HG03135 (cell line): Measurements from ENCODE around the gene BTBD9.

Experiments used
- ATAC-seq: cut with Tn5 transposase; IDR thresholded peaks from one replicate; pipeline ENCODE4 v1.9.1; 2021; ENCODE audit warnings: mild to moderate bottlenecking, moderate library complexity; ENCODE audit not compliant: unreplicated experiment

Gene BTBD9

DNA sequence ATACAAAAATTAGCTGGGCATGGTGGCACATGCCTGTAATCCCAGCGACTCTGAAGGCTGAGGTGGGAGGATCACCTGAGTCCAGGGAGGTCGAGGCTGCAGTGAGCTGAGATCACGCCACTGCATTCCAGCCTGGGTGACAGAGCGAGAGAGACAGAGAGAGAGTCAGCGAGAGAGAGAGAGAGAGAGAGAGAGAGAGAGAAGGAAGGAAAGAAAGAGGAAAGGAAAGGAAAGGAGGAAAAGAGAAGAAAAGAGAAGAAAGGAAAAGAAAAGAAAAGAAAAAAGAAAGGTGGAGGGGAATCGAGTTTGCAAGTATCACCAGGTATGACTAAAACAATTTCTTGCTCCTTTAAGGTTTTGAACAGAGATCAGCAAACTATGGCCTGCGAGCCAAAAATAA is 152.3 kb downstream of the BTBD9 start:
- ATAC-seq: no peak

DNA sequence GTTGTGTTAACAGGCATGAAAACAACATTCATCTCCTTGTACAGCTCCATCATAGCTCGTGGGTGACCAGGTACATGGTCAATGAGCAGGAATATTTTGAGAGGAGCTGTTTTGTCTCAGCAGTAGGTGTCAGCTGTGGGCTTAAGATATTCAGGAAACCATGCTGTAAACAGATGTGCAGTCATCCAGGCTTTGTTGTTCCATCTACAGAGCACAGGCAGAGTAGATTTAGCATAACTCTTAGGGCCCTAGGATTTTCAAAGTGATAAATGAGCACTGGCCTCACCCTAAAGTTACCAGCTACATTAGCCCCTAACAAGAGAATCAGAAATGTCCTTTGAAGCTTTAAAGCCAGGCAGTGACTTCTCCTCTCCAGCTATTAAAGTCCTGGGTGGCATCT is 154.2 kb downstream of the BTBD9 start:
- ATAC-seq: no peak

DNA sequence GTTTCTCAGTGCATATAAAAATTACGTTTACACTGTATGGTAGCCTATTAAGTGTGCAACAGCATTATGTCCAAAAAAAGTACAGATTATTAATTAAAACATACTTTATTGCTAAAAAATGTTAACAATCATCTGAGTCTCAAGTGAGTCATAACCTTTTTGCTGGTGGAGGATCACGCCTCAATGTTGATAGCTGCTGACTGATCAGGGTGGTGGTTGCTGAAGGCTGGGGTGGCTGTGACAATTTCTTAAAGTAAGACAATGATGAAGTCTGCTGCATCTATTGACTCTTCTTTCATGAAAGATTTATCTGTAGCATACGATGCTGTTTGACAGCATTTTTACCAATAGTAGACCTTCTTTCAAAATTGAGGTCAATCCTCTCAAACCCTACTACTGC is 155.1 kb downstream of the BTBD9 start:
- no peak for ATAC-seq

DNA sequence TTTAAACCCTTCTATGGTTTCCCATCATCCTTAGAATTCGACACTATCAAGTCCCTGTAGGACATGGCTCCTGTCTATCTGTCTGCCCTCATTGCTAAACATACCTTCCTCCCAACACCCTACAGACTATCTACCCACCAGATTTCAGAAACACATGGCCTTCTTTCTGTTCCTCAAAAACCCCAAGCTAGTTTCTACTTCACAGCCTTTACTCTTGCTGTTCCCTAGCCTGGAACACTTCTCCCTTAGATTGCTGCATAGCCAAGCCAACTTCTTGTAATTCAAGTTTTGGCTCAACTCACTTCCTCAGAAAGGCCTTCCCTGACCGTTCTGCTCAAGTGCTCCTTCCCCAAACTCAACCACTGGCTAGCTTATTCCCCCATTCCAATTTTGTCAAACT is 156.2 kb downstream of the BTBD9 start:
- ATAC-seq: no peak

DNA sequence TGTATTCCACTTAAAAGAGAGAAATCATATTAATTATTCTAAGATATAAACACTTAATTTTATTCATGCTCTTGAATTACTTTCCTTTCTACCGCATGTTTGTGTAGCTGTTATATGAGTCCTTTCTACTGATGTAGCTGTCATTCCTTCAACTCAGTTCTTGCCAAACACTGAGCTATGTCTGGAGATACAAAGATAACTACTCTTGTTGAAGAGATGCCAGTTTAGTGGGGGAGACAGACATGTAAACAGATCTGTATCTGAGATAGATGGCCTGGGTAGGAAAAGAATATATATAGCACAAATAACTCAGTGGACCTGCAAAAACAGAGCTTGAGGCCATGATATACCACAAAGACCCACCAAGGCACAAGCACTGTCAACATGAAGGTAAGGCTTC is 157.3 kb downstream of the BTBD9 start:
- no peak for ATAC-seq

DNA sequence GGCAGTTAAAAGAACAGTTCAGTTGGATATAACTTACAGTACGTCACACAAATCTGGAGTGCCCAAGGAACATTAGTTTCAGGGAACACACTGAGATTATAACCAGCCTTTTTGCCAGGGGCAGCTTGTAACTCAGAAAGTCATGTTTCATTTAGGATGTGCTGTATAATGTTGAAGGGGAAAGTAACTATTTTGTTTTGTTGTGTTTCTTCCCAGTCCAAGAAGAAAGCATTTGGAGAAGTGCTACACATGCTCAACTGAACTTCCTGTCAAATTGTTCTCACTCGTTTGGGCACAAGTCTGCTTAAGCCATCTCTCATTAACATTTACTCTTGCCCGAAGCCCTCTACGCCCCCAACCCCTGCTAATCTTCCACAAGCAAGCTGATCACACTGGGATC is 157.9 kb downstream of the BTBD9 start:
- no peak for ATAC-seq

DNA sequence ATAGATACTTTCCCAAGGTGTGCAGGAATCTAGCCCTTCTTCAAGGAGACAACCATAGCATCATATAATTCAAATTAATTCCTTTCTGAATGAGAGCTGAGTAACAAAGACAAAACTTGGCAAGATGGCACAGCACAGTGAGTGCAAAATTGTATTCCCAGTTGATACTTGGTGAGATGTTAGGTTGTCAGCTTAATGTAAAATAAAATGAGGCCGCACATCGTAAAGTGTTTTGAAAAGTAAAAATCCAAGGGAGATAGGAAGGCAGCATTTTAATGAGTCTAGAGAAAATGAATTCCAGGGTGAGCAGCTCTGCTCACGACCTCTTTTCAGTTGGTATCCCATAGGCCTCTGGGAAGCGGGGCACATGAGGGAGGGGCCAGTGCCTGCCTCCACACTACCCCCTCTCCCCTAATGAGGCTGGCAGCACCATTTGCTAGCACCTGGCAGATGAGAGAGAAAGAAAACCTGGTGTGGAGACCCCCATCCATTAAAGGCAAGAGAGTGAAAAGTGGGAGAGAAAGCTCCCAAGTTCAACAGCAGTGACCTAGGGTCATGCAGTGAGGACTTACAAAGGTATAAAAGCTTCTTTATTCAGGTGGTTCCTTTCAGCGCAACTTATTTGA is 158.4 kb downstream of the BTBD9 start:
- no peak for ATAC-seq

DNA sequence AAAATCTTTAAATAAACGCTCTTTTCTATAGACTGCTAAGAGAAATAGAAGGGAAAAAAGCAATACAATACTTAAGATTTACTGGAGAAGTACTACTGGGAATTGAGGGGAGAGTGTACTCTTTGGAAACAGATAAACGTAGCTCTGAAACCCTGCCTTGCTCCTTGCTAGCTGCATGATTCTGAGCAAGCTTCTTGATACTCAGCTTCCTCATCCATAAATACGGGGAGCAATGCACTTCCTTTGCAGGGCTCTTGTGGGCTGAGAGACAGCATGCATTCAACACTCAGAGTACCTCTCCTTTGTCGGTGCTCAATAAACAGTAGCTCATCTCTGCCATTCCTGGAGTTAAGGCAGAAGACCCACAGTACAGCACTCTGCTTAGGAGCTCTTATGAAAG is 159.7 kb downstream of the BTBD9 start:
- no peak for ATAC-seq

DNA sequence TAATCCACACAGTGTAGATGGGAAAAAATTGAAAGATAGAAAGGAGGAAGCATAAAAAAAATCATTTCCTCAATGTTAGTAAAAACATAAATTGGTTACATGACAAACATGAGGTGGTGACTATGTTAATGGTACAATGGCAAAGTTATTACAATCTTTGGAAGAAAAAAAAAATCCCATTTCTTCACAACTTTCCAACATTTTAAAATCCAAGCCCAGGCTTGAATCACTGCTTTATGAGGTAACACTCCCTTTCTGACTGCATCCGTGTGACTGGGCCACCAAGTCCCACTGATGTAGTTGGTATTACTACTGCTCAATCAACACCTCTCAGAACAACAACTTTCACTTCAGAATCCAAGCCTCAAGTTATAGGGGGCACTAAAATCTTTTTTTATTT is 160.4 kb downstream of the BTBD9 start:
- no peak for ATAC-seq

DNA sequence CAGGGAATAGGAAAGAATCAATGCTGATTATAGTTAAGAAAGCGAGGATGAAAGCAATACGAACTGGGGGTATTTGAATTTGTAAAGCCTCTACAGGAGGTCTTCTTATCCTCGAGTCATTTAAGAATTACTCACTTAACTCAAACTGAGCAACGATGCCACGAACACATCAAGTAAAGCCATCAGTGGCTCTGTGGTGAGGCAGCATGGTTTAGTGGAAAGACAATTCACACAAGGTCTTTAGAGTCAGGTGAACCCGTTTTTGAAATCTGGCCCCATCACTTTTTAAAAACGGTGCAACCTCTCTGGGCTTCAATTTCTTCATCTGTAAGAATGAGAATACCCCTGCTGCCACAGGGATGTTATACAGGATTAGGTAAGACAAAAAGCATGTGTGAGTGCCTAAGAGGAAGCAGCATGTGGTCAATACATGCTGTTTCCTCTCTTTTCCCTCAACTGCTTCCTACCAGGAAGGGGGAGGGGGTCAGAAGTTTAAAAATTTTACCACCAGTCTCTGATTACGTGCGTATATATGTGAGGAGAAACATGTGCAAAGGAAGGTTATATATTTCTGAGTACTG is 162.0 kb downstream of the BTBD9 start:
- ATAC-seq: no peak

DNA sequence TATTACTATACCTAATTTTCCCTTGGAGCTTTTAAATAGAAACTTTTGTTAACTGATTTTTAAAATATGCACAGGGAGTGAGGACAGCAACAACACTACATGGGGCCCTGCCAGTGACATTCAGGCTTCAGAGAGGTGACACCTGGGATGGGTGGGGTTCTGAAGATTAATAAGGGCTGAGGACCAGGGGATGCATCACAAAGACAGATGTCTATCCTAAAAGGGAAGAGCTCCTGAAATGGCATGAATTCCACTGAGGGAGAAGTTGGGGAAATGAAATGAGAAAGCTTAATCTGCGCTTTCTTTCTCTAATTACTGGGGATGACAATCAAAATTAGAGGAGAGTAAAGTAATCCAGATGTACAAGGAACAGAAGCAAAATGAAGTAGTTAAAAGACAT is 162.8 kb downstream of the BTBD9 start:
- no peak for ATAC-seq

DNA sequence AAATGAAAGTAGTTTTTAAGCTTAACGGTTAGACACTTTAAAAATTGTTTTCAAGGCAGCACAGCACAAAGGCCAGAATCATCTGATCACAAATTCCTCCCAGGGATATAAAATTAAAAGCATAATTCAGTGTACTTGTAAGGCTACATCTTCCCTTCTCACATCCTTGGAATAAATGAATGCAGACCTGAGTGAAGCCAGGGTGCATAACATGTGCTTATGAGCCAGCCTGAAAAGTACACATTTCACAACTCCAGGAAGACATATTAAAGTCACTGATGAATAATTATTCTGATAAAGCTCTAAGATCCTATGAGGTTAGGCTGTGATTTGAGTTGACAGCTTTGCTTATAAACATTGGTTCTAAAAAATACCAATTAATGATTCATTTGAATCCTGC is 163.6 kb downstream of the BTBD9 start:
- ATAC-seq: no peak

DNA sequence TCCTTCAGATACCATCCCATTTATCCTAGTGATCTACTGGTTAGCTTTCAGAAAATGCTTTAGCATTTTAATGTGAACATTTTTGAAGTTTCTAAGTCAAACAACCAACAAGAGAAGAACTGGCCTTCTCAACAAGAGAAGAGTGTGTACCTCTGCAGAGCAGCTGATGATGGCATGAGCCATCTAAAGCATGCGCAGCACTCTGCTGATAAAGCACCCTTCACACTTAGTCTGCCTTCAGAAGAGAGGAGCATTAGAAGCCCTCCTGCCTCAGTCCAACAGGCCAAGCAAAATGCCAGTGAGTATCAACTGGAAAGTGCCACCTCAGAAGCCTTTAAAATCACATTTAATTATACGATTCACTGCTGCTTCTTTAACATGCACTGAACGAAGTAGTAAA is 169.2 kb downstream of the BTBD9 start:
- no peak for ATAC-seq

DNA sequence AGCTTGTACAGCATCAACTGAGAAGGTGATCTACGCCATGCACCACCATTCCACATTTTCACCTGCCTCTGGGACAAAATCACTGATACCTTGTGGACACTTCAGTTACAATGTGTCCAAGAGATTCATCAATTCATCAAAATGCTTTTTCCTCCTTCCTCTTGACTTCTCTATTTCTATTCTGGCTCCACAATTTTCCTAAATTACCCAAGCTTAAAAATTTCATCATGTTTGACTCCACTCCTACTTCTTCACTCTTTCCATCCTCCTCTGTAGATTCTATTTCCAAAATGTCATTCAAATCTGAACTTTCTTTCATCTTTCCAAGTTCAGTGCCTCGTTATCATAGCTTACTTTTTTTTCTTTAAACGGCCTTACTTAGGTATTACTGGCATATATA is 172.2 kb downstream of the BTBD9 start:
- no peak for ATAC-seq

DNA sequence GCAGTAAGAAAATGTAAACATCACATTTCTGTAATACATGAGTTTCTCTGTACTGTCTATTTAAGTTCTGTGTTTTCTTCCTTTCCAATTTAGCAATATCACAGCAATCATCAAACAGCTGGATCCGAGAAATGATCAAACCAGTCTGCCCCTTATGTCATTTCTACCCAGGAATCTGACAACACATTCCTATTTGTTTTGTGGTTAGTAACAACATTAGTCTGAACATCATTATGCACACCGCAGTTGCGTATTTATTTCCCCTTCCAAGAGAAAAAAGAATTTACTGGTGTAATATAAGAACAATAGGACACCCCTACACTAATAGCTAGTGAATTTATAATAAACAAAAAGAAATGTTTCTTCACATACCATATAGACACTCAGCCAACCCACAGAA is 179.5 kb downstream of the BTBD9 start:
- no peak for ATAC-seq

DNA sequence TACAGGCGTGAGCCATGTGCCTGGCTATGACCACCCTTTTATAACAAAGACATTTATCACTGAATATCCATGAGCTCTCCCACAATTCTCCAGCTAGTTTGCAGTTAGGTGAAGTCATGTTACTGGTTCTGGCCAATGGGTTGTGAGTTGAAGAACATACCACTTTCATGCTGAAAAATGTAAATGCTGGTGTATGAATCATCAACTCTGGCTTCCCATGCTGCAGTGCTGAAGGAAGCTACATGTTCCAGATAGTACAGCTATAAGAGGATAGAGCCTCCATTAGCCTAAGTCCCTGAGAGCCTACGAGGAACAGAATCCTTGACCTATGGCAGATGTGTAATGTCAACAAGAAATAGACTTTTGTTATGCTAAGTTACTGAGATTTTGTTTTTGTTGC is 180.4 kb downstream of the BTBD9 start:
- ATAC-seq: no peak

DNA sequence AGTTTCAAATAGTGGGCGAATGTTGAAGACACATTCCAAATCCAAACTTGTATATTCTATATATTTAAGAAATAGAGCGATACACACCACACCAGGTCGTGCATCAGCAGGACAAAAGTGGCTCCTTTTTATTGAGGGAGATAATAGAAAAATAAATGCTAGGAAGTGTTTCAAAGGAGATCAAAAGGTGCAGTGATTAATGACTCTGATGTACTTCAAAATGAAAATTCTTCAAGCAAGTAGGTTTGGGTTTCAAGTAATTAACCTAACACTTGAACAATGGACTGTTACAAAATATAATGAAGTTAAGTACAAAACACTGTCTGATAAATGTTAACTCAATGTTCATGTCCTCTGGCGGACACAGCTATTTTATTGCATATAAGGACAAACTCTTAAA is 185.9 kb downstream of the BTBD9 start:
- ATAC-seq: no peak

DNA sequence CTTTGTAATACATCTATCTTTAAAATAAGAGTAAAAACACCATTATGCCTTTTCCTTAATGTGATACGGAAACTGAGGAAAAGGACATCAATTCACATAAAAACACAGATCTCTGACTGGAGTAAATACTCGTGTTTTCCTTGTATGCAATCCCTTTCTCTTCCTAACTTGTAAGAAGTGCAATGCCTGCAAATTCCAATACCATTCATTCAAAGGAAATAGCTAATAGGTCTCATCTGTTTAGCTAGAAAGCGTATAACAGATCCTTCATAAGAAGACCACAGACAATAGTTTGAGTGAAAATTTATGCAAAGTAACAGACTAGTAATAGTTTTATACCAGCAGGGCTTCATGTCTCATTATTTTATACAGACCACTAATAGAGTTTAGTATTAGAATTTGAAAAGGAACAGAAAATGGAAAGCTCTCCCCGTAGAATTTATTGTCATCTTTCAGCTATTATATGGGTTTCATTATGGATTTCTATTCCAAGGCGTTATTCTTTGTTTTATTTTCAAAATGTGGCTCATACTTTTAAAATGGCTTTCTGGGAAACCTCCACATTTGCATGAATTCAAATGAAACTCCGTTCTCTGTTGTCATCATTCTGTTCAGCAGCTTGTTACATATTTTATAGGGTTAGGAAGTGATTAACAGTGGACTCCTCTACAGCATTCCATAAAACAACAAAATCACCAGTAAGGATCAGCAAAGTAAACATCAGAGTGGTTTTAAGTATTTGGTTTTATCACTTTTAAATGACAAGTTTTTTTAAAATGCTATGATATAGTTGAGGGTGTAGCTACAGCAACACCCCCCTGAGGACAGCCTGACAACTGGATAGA is 186.7 kb downstream of the BTBD9 start:
- no peak for ATAC-seq

DNA sequence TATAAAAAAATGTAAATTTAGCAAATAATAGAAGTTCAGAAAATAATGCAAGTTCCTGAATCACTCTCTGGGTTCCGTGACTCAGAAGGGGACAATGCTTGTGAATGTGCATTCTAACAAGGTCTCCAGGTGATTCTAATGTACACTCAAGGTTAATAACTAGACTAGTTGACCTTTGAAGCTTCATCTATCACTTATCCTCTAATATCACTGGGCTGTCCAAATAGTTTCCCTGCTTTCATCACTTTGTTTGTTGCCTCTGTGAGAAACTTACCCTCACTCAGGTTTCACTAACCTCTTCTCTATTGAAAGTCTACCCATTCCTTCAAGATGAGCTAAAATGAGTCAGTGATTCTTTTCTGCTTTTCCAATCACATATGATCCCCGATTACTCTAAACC is 189.0 kb downstream of the BTBD9 start:
- ATAC-seq: no peak

DNA sequence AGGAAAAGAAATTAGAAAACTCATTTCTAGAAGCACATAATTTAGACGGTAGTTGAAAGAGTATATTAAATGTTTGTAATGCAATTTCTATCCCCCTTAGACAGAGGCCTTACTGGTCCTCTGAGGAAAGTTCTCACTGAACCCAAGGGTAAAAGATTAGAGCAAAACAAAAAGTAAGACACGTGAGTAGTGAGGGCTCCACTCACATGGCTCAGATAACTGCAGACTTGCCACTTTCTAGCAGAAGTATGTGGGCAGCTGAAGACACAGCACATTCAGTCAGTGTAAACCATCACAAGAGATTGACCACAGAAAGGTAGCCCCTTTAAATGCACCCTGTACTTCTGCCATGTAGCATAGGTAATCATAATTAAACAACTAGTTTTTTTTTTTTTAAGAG is 193.8 kb downstream of the BTBD9 start:
- no peak for ATAC-seq

DNA sequence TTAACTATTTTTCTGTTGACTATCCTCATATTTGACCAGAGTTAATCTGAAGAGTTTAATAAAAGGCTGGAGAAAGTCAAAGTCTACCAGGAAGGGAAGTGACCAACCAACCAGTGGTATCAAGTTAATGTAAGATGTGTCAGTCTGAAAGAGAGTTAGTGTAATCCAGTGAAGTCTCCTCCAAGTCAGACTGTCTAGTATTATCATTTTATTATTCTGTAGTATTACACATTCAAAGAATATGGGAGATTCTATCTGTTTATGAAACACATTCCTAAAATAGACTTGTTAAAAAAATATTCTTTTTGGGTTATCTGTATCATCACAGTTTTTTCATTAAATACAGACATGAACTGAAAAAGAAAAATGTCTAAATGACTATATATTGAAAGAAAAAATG is 194.4 kb downstream of the BTBD9 start:
- no peak for ATAC-seq

DNA sequence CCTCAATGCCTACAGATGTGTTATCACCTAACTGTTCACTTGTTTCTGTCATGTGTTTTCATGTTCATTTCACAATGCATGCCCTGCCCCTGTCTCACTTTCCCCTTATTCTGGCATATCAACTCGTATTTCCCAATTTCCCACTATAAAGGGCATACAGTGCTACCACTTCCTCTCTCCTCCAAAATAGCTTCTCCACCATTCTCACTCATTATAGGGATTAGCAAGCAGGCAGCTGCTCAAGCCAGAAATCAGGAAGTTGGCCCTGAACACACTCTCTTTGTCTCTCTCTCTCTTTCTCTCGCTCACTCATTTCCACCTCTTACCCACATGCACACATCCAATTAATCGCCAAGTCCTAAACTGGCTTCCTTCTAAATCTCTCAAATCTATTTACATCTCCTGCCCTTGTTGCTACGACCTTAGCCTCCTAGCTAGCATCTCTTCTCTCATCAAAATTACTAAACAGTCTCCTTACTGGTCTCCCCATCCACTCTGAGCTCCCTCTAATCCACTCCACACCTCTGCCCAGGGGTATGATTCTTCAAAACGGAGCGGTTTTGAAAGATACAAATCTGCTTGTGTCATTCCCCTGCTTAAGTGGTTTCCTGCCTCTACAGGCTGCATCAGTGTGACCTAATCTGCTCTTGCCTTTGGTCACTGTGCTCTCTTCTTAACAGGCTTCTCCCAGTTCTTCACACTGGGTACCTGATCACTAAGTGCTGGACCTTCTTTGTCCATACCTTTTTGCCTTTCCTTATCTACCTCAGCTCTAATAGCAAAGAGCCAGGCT is 196.2 kb downstream of the BTBD9 start:
- ATAC-seq: no peak
